GM21825 (cell line): ENCODE measurements around the gene BEX2.

Source experiments
- ATAC-seq: cut with Tn5 transposase; IDR thresholded peaks from one replicate; pipeline ENCODE4 v1.9.1; 2021; ENCODE audit warnings: mild to moderate bottlenecking, moderate library complexity; ENCODE audit not compliant: unreplicated experiment

BEX2 gene

GRCh38 chrX:103274284-103274683 is 36.5 kb downstream of the BEX2 start:
- ATAC-seq: no peak
